Astrocyte (in vitro differentiated cells and primary cell): ENCODE results near the gene BPTF. TPM values are rescaled to one million over a fixed set of nuclear protein-coding genes. Genes with fewer than 3 reads are reported as not detected.

Source experiments
- DNase-seq: peaks from one replicate; pipeline ENCODE4 v3.0.0-alpha.2; 2010; ENCODE audit warnings: low read depth
- FAIRE-seq: peaks from 2 replicates; lab custom pipeline; 2011; peaks lifted over from hg19 to GRCh38; lab: Jason Lieb, UNC
- H2AFZ ChIP-seq: 2 replicates; pipeline ENCODE4 v1.6.0; 2012; ENCODE audit warnings: low read depth, low read length, inconsistent platforms
- H3K27ac ChIP-seq: 2 replicates; pipeline ENCODE4 v1.5.1; 2011; ENCODE audit warnings: low read depth, low read length, inconsistent platforms
- H3K27me3 ChIP-seq: 2 replicates; pipeline ENCODE4 v1.6.0; 2011; ENCODE audit warnings: low read length, inconsistent platforms; ENCODE audit not compliant: insufficient read depth
- H3K36me3 ChIP-seq: 2 replicates; pipeline ENCODE4 v1.5.1; 2011; ENCODE audit warnings: low read length, inconsistent platforms; ENCODE audit not compliant: insufficient read depth
- H3K4me1 ChIP-seq: 2 replicates; pipeline ENCODE4 v1.5.1; 2011; ENCODE audit warnings: low read length, inconsistent platforms; ENCODE audit not compliant: insufficient read depth
- H3K4me2 ChIP-seq: 2 replicates; pipeline ENCODE4 v1.6.0; 2012; ENCODE audit warnings: low read length, inconsistent platforms
- H3K4me3 ChIP-seq: 2 replicates; pipeline ENCODE4 v1.5.1; 2011; ENCODE audit warnings: low read depth, mild to moderate bottlenecking, low read length, inconsistent platforms; ENCODE audit not compliant: insufficient read depth
- H3K79me2 ChIP-seq: 2 replicates; pipeline ENCODE4 v1.6.0; 2012; ENCODE audit warnings: mild to moderate bottlenecking, low read length, inconsistent platforms; ENCODE audit not compliant: insufficient read depth
- H3K9ac ChIP-seq: 2 replicates; pipeline ENCODE4 v1.6.0; 2012; ENCODE audit warnings: mild to moderate bottlenecking, low read length, inconsistent platforms
- H3K9me3 ChIP-seq: 2 replicates; pipeline ENCODE4 v1.5.1; 2012; ENCODE audit warnings: low read depth, mild to moderate bottlenecking, low read length, inconsistent platforms; ENCODE audit not compliant: insufficient read depth
- H4K20me1 ChIP-seq: 2 replicates; pipeline ENCODE4 v1.6.0; 2012; ENCODE audit warnings: low read length, inconsistent platforms; ENCODE audit not compliant: insufficient read depth
- H3K27ac Mint-ChIP-seq: one replicate; pipeline ENCODE4 v1.8.0; 2021; ENCODE audit warnings: mild to moderate bottlenecking, mixed read lengths; ENCODE audit not compliant: unreplicated experiment
- H3K27me3 Mint-ChIP-seq: one replicate; pipeline ENCODE4 v1.8.0; 2021; ENCODE audit warnings: low read depth, mixed read lengths; ENCODE audit not compliant: unreplicated experiment
- H3K36me3 Mint-ChIP-seq: one replicate; pipeline ENCODE4 v1.8.0; 2021; ENCODE audit warnings: low read depth, mixed read lengths; ENCODE audit not compliant: unreplicated experiment
- H3K4me1 Mint-ChIP-seq: one replicate; pipeline ENCODE4 v1.8.0; 2021; ENCODE audit warnings: low read depth, mixed read lengths; ENCODE audit not compliant: unreplicated experiment
- H3K4me3 Mint-ChIP-seq: one replicate; pipeline ENCODE4 v1.8.0; 2021; ENCODE audit warnings: mild to moderate bottlenecking, moderate library complexity, mixed read lengths; ENCODE audit not compliant: unreplicated experiment
- H3K9me3 Mint-ChIP-seq: one replicate; pipeline ENCODE4 v1.8.0; 2021; ENCODE audit warnings: mild to moderate bottlenecking, mixed read lengths; ENCODE audit not compliant: unreplicated experiment
- EZH2 ChIP-seq: IDR thresholded peaks from 2 replicates; pipeline ENCODE4 v1.6.1; 2012; ENCODE audit warnings: mild to moderate bottlenecking, low read length, inconsistent platforms; ENCODE audit not compliant: insufficient read depth
- total RNA-seq: library from RNA; stranded (reverse); gene quantifications from 2 replicates; pipeline ENCODE4 v1.2.1, GENCODE V29; 2021
- TF ChIP-seq, protein P1 (sequence below): IDR thresholded peaks from 2 replicates; pipeline ENCODE4 v1.5.1; 2011; ENCODE audit warnings: low read depth, mild to moderate bottlenecking, inconsistent platforms, low read length, moderate library complexity; ENCODE audit not compliant: insufficient read depth

The BPTF gene
- total RNA-seq, 1 donor from 2014 or later = 72.7 TPM

DNA sequence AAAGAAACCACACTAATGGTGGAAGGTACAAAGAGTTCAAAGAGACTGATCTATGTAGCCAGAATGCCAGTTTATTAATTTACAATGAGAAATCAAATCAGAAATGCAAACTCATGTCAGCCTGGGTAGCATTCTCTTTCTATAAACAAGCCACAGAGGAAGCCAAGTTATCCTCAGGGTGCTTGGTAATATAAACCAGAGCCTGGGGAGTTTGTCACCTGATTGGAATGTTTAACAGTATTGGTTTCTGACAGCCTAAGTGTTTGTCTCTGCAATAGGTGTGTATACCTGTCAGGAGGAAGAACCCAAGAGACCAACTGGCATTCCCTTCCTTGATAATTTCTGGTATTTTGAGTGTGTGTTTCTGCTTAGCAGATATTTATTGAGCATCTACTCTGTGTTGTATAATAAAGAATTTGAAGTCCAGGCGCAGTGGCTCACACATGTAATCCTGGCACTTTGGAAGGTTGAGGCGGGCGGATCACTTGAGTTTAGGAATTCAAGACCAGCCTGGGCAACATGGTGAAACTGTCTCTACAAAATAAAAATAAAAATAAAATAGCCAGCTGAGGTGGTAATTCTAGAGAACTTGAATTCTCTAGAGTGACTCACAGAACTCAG is 174.1 kb downstream of the BPTF start:
- no peaks in the 10 kb centered on the region for H3K9me3 ChIP-seq
- H3K36me3 ChIP-seq = no peaks in the 10 kb centered on the region
- H3K27me3 Mint-ChIP-seq = peaks cover 9% of the 10 kb centered on the region
- no peak overlapping the region for H3K4me2 ChIP-seq
- DNase-seq (no peak), FAIRE-seq (no peak)
- no peak overlapping the region for H2AFZ ChIP-seq
- H3K27ac ChIP-seq = no peak overlapping the region
- H3K36me3 Mint-ChIP-seq = no peaks in the 10 kb centered on the region
- H3K9me3 Mint-ChIP-seq = no peaks in the 10 kb centered on the region
- TF ChIP-seq, protein P1, sequence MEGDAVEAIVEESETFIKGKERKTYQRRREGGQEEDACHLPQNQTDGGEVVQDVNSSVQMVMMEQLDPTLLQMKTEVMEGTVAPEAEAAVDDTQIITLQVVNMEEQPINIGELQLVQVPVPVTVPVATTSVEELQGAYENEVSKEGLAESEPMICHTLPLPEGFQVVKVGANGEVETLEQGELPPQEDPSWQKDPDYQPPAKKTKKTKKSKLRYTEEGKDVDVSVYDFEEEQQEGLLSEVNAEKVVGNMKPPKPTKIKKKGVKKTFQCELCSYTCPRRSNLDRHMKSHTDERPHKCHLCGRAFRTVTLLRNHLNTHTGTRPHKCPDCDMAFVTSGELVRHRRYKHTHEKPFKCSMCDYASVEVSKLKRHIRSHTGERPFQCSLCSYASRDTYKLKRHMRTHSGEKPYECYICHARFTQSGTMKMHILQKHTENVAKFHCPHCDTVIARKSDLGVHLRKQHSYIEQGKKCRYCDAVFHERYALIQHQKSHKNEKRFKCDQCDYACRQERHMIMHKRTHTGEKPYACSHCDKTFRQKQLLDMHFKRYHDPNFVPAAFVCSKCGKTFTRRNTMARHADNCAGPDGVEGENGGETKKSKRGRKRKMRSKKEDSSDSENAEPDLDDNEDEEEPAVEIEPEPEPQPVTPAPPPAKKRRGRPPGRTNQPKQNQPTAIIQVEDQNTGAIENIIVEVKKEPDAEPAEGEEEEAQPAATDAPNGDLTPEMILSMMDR = no peak
- no peak overlapping the region for H3K4me3 ChIP-seq
- H3K4me3 Mint-ChIP-seq = no peak overlapping the region
- no peaks in the 10 kb centered on the region for H3K27me3 ChIP-seq
- no peaks in the 10 kb centered on the region for H4K20me1 ChIP-seq
- H3K9ac ChIP-seq = no peak overlapping the region
- peaks cover 13% of the 10 kb centered on the region for H3K4me1 ChIP-seq
- H3K79me2 ChIP-seq = no peaks in the 10 kb centered on the region
- H3K27ac Mint-ChIP-seq = no peak overlapping the region
- H3K4me1 Mint-ChIP-seq = peaks cover 13% of the 10 kb centered on the region

DNA sequence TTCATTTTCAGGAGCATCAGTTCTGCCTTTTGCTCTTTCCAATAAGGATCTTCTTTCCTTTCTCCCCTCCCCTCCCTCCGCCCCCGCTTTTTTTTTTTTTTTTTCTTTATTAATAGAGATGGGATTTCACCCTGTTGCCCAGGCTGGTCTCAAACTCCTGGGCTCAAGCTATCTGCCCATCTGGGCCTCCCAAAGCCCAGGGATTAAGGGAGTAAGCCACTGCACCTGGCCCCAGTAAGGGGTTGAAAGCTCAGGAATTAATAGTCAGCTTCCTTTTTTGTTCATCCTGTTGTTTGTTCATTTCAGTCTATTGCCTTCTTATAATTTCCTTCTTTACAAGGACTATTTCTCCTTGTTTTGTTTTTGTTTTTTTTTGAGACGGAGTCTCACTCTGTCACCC is 178.9 kb downstream of the BPTF start:
- Mint-ChIP-seq H3K27ac (no peak overlapping the region), H3K27me3 (peaks cover 3% of the 10 kb centered on the region), H3K9me3 (no peaks in the 10 kb centered on the region), H3K4me3 (no peak overlapping the region), H3K4me1 (peaks cover 3% of the 10 kb centered on the region), H3K36me3 (no peaks in the 10 kb centered on the region)
- H4K20me1 ChIP-seq = no peaks in the 10 kb centered on the region
- H3K4me1 ChIP-seq = no peaks in the 10 kb centered on the region
- H3K4me2 ChIP-seq = no peak overlapping the region
- H2AFZ ChIP-seq = no peak overlapping the region
- no peaks in the 10 kb centered on the region for H3K9me3 ChIP-seq
- H3K36me3 ChIP-seq = no peaks in the 10 kb centered on the region
- H3K27ac ChIP-seq = no peak overlapping the region
- TF ChIP-seq, protein P1 = no peak
- no peak for TF ChIP-seq EZH2
- H3K9ac ChIP-seq = no peak overlapping the region
- H3K27me3 ChIP-seq = no peaks in the 10 kb centered on the region
- H3K4me3 ChIP-seq = no peak overlapping the region
- DNase-seq (no peak), FAIRE-seq (no peak)
- no peaks in the 10 kb centered on the region for H3K79me2 ChIP-seq

DNA sequence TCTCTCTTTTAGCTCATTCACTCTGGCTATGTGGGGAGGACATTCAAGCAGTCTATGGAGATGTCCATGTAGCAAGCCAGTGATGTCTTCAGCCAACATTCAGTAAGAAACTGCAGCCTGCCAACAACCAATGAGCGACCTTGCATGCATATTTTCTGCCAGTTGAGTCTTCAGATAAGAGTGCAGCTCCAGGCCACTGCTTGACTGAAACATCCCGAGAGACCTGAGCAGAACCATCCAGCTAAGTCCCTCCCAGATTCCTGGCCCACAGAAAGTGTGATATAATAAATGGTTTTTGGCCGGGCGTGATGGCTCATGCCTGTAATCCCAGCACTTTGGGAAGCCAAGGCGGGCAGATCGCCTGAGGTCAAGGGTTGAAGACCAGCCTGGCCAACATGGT is 181.5 kb downstream of the BPTF start:
- Mint-ChIP-seq H3K9me3 (no peaks in the 10 kb centered on the region), H3K27me3 (peaks cover 5% of the 10 kb centered on the region), H3K27ac (no peak overlapping the region), H3K36me3 (no peaks in the 10 kb centered on the region), H3K4me1 (no peaks in the 10 kb centered on the region), H3K4me3 (no peak overlapping the region)
- Histone ChIP-seq H2AFZ (no peak overlapping the region), H4K20me1 (no peaks in the 10 kb centered on the region), H3K27ac (no peak overlapping the region), H3K9ac (no peak overlapping the region), H3K27me3 (no peaks in the 10 kb centered on the region), H3K4me3 (no peak overlapping the region), H3K79me2 (no peaks in the 10 kb centered on the region), H3K4me1 (no peaks in the 10 kb centered on the region), H3K36me3 (no peaks in the 10 kb centered on the region), H3K4me2 (no peak overlapping the region), H3K9me3 (no peaks in the 10 kb centered on the region)
- DNase-seq (no peak), FAIRE-seq (no peak)
- TF ChIP-seq, protein P1 = no peak
- TF ChIP-seq EZH2 = no peak
